ENCODE results near the gene IL11.
A peak's percentile ranks its signal among the peaks of the same experiment; 100 is the strongest.
"Not testable (repeated sequence)": the region's sequence is repeated elsewhere in the genome, so short reads cannot be mapped to it uniquely, and the experiment has no call there.

Gene IL11

DNA sequence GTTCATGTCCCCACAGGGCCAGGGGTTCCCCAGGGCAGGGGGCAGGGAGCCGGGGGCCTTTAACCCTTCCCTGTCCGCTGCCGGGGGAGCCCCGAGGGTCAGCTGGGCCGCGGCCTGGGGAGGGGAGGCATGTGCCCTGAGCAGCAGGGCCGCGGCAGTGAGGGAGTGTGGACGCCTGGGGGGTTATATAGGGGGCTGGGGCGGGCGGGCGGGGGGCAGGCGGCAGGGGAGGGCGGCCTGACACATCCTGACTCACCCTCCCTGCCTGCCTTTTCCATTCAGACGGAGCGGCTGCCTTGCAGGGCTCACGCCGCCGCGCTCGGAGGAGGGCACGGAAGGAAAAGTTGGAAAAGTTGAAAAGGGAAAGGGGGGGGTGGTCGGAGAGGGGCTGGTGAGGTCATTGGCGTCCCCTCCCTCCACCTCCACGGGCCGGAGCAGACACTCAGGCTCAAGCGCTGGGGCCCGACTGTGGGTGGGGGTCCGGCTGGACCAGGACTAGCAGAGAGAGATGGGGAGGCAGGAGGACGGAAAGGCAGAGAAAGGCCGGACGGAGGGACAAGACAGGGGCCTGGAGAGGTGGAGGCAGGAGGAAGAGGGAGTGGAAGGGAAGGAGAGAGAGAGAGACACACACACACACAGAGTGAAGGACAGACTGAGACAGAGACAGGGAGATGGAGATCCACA is at the start of gene IL11:
TSS of gene IL11 (minus strand) at position 159 of the 684 bp plus-strand sequence. CDS start at position 6, 153 bp downstream.
- peak; percentile 75 for DNase-seq

DNA sequence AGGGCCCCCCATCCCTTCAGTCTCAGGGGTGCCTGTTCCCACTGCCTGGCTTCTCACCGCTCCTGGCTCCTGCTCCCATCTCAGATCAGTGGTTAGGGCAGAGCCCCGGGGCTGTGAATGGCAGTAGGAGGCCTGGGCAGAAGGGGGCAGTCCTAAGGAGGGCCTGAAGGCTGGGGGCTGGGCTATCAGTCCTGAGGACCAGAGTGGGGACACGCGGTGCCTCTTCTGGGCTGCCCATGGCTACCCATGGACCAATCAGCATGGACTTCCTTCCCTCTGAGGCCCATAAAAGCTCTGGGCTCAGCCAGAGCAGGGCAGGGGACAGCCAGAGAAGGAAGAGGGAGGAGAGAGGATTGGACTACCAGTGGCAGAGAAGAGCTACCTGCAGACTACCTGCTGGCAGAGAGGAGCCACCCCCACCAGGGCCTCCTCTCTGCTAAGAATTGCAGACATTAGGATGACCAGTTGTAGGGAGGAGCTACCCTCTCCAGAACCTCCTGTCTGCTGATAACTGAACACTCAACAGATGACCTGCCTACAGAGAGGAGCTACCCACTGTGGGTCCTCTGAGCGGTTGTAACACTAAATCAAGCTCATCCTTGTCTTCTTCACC is 49.5 kb upstream of the IL11 start:
- no peak for DNase-seq

DNA sequence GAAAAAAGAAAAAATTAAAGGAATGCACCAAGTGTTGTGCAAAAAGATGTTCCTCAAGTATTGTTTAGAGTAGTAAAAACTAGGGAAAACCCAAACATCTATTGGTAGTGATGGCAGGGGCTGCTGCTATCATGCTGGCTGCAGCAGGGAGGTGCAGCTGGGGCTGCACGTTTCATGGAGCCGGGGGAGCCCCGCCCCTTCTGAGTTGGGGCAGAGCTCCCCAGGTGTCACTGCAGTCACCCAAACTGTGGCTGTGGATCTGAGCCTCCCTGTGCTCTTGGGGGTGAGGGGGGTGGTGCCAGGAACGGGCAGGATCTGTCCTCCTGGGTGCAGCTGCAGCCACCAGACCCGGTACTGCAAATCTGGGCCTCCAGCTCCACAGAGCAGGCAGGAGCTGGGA is 48.8 kb upstream of the IL11 start:
- no peak for DNase-seq

GRCh38 chr19:55418185-55418584 is 47.9 kb upstream of the IL11 start:
- DNase-seq, result peak; percentile 77

GRCh38 chr19:55410168-55410567 is 39.9 kb upstream of the IL11 start:
- no peak for DNase-seq

DNA sequence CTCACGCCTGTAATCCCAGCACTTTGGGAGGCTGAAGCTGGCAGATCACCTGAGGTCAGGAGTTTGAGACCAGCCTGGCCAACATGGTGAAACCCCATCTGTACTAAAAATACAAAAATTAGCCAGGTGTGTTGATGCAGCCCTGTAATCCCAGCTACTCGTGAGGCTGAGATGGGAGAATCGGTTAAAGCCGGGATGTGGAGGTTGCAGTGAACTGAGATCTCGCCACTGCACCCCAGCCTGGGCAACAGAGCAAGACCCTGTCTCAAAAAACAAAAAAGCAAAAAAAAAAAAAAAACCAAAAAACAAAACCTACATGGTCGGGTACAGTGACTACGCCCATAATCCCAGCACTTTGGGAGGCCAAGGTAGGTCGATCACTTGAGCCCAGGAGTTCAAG is 38.9 kb upstream of the IL11 start:
- DNase-seq, result not testable (repeated sequence)

DNA sequence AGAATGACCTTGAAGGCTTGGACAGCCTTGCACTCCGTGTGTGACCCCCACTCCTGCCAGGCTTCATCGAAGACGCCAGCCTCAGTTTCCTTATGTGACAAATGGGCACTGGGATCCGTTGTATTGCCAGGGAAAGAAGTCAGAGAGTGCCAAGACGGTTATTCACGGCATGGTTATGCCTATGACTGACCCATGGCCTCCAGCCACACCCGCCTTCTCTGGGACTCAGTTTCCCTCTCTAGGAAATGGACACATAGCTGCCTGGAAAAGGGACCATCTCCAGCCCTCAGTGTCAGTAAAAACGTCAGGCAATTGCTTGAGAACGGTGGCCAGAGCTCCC is 38.2 kb upstream of the IL11 start:
- no peak for DNase-seq

DNA sequence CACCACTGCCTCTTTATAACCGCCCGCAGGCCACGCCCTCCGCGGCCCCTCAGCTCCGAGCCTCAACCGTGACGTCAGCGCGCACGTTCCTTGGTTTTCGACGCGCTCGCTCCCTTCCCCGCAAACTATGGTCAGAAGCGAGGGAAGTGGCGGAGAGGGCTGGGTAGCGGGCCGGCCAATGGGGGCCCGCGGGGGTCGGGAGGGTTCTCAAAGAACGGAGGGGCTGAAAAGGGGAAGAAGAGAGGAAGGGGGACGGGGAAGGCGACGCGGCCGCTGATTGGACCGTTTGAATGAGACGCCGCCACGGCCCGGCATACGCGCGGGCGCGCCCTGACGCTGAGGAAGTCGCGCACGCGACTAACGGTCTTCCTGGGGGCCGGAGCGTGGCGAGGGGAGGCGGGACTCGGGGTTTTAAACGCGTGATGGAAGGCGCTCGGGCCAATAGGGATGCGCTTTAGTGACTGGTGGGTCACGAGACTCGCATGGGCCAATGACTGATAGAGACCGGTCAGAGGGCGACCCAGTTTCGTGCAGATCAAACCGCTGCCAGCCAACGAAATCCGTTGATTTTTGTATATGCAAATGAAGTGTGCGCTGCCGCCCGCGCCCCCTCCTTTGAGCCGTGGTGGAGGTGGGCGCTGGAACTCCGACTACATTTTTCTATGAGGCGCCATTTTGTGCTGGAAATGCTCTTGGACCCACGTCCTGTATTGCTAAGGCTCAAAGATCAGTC is 37.7 kb upstream of the IL11 start:
- peak; percentile 100 for DNase-seq

GRCh38 chr19:55407550-55407799 is 37.2 kb upstream of the IL11 start, which contains the start of gene UBE2S:
TSS of gene UBE2S (minus strand) at chr19:55407788. CDS start at chr19:55407589, 199 bp downstream.
- not testable (repeated sequence) for DNase-seq

DNA sequence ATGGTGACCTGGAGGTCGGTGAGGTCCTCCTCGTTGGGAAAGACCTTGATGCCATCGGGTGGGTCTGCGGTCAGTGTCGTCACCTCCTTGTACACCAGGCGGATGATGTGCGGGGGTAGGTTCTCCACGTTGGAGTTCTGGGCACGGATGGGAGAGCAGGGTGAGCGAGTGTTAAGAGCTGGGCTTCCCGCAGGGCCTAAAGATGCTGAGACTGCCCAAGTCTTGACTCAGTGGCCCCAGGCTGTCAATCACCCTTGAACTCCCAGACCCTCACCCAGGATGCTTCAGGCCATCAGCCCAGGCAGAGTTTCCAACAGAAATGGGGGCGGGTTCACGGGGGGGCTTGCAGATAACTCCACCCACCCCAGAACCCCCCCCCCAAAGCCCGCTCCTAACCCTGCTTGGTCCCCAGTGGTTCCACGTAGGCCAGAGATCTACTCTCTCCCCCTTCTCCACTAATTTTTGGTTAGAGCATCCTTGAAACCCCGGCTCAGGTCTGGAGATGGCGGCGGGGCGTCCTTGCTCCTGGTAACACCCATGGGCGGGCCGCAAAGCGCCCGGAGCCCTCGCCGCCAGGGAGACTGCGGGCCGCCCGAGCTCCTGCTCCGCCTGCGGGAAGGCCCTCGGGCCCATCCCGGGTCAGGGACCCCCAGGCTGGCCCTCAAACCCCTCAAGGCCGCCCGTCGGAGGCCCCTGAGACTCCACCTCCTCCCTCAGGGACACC is 36.7 kb upstream of the IL11 start:
- DNase-seq, result no peak

DNA sequence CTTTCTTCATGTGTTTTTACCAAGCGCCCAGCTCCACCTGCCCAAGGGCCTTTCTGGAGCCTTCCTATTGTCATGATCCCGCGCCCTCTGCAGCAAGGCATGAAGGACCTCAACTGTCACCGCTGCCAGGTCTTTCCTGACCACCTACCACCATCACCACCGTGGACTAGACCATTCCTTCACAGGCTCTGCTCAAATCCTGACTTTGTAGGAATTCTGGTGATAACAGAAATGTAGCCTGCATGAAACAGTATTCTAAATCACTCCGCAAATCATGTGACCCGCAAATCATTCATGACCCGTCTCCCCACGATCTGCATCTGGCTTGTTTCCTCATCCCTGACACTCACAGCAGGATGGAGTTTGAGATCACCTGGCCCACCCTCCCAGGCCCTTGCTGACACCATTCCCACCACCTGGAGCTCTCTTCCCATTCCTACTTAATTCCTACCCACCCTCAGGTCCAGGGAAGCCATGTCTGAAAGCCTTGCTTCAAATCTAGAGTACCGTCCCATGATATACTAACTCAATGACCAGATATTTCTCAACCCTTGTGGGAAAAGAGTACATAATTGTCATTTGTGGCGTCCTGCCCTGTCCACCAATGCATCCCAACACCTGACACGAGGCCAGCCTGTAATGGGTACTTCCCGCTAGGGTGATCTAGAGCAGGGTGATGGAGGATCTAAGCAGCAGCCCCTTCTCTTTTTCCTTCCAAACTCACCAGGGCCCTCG is 36.0 kb upstream of the IL11 start:
- DNase-seq, result no peak

DNA sequence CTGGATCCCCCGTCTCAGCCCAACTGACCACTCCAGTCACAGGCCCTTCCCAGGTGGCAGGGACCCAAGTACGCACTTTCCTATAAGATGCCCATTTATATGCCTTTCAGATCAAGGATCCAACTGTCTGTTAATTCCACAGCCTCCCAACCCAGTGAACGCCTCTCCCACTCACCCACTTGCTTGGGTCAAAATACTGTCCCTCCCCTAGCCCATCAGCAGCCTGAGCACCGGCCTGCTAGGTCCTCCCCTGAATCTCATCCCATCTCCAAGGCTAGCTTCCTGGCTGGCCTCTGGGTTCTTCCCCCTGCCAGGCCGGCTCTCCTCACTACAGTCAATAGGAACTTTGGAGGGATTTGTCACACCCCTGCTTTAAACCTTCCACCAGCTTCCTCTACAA is 35.4 kb upstream of the IL11 start:
- DNase-seq, result no peak

GRCh38 chr19:55402509-55402908 is 32.2 kb upstream of the IL11 start:
- DNase-seq, result no peak

GRCh38 chr19:55401390-55401789 is 31.1 kb upstream of the IL11 start:
- not testable (repeated sequence) for DNase-seq

DNA sequence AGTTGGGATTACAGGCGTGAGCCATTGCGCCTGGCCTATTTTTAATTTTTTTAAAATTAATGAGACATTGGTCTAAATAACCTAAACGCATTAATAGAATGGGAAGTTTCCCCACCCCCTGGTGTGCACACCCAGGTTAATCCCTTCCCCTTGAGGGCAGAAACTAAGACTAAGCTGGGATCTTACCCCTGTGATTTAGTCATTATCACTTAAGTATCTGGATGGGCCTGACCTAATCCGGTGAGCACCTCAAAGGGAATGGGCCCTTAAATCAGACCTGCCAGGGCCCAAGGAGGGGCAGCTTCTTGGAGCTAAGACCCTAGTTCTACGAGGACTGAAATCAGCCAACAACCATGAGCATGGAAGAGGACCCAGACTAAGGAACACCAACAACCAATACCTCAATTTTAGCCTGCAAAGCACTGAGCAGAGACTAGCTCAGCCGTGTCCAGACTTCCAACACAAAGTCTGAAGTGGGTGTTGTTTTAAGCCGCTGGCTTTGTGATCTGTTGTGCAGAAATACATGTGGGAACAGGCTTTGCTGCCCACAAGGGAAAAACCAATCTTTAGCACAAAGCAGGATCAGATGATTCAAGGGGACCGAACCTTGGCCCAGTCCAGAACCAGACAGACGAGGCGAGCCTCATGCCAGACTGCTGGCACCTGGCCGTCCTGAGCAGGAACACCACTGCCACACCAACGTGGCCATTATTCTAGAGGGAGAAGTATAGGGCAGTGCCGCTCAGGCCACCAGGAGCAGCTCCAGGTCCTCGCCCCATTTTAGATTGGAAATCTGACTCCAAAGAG is 30.2 kb upstream of the IL11 start:
- DNase-seq, result no peak

- DNase-seq, result no peak
Observed at GRCh38 chr19:55398200-55398925, 28.1 kb upstream of the IL11 start.

DNA sequence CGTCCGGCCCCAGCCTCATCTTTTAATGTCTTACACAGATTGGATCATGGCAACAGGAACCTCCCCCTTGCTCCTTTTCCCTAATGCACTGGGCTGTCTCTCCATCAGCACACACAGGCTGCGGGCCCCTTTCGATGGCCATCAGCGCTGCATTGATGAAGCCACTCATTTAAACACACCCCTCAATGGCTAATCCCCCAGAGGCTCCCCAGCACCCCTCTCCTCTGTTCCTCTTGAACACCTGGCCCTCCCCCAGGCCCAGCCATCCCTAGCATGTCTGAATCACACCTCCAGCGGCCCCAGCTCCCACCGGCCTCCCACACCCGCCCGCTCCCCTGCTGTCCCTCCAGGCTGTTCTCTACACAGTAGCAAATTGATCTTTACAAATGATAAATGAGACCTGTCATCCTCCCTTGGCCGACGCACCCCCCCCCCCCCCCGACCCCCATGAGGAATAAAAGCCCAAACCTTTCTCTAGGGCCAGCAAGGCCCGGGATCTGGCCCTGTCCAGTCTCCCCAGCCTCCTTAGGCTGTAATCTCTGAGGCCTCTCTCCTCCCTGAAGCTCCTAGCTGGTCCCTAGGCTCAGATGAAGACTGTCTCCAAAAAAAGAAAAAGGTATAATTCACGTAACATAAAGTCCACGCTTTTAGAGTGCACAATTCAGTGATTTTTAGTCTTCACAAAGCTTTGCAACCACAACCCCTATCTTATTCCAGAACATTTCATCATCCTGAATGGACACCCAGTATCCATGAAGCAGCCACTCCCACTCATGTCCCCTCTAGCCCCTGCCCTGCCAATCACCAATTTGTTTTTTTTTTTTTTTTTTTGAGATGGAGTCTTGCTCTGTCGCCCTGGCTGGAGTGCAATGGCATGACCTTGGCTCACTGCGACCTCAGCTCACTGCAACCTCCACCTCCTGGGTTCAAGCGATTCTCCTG is 22.8 kb upstream of the IL11 start:
- no peak for DNase-seq

DNA sequence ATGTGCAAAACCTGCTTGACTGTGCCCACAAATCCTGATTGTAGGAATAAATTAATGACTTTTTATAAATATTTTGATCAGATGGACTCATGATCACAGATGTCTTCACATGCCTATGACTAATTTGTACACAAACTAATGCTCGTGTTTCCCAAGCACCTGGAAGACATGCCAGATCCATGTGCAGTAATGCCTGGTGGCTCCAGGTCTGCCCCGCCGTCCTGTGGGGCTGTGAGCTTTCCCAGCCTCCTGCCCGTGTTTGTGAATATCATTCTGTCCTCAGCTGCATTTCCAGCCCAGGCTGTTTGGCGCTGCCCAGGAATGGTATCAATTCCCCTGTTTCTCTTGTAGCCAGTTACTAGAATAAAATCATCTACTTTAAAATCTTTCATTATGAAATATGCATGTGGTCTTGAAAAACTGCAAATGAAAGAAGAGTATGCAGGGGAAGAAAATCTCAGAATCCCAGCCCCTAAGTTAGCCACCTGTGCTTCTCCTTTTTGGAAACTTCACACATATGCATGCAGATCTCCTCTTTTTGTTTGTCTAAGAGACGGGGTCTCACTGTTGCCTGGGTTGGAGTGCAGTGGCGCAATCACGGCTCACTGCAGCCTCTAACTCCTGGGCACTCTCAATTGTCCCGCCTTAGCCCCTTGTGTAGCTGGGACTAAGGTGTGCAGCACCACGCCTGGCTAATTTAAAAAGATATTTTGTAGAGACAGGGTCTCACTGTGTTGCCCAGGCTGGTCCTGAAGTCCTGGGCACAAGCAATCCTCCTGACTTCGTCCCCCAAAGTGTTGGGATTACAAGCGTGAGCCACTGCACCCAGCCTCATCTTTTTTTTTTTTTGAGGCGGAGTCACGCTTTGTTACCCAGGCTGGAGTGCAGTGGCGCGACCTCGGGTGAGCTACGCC is 21.7 kb upstream of the IL11 start:
- no peak for DNase-seq

GRCh38 chr19:55391191-55391670 is 21.0 kb upstream of the IL11 start:
- DNase-seq, result no peak
